GM18951 (cell line): Measurements from ENCODE around the gene GJC1.
"Not testable (repeated sequence)": the region's sequence is repeated elsewhere in the genome, so short reads cannot be mapped to it uniquely, and the experiment has no call there.

ENCODE experiments used
- POLR2A ChIP-seq: IDR thresholded peaks from 4 replicates; pipeline ENCODE4 v1.6.1; 2011; ENCODE audit warnings: mild to moderate bottlenecking; ENCODE audit not compliant: insufficient read length, insufficient read depth; ENCODE audit errors: extremely low read depth
- in situ Hi-C: fragments of 300-500 bp; cut with MboI; formaldehyde crosslinking; loops from one replicate; pipeline ENCODE4 v1.12.0; 2022; ENCODE audit warnings: low sequenced_read_pairs, mixed read lengths, inconsistent platforms; ENCODE audit not compliant: unreplicated experiment

GJC1 gene

GRCh38 chr17:44765965-44766364 lies 64.1 kb downstream of the GJC1 start:
- in situ Hi-C loops: no loop called here
- TF ChIP-seq POLR2A: no peak

DNA sequence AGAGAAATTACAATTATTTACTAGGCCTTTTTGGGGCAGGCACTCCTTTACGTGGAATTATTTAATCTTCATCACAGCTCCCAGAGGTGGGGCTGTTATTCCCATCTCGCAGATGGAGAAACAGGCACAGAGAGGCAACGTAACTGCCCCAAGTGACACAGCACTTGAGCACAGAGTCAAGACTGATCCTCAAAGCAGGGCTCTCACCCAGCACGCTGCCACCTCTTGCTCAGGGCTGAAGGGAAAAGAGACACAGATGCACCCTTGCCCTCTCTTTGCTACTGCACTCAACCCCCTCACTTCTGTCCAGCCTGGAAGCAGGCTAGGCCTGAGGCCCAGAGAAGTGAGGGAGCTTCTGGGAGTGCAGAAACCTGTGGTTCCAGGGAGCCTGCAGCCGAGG lies 66.9 kb downstream of the GJC1 start:
- TF ChIP-seq POLR2A: no peak
- in situ Hi-C loops: no loop called here

GRCh38 chr17:44761932-44762810 lies 67.9 kb downstream of the GJC1 start:
- TF ChIP-seq POLR2A: no peak
- in situ Hi-C loops: no loop called here

- in situ Hi-C loops: no loop called here
- no peak for TF ChIP-seq POLR2A
These were observed 69.4 kb downstream of the GJC1 start for GRCh38 chr17:44760474-44761308.

DNA sequence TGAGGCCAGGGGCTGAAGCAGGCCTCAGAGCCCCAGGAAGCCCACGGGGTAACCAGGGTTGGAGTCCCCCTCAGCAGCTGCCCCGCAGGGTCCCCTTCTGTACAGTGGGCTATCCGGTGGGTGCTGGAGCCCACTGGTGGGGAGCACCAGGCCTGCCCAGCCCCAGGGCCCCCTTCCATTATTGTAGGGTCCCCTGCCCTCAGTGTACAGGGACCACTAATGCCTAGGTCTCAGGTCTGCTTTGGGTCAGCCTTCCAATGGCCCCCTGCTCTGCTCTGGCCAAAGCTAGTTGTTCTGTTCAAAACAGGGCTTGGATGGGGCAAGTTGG lies 70.2 kb downstream of the GJC1 start:
- in situ Hi-C loops: no loop called here
- no peak for TF ChIP-seq POLR2A

GRCh38 chr17:44759086-44759915 lies 70.8 kb downstream of the GJC1 start:
- TF ChIP-seq POLR2A: no peak
- in situ Hi-C loops: no loop called here

DNA sequence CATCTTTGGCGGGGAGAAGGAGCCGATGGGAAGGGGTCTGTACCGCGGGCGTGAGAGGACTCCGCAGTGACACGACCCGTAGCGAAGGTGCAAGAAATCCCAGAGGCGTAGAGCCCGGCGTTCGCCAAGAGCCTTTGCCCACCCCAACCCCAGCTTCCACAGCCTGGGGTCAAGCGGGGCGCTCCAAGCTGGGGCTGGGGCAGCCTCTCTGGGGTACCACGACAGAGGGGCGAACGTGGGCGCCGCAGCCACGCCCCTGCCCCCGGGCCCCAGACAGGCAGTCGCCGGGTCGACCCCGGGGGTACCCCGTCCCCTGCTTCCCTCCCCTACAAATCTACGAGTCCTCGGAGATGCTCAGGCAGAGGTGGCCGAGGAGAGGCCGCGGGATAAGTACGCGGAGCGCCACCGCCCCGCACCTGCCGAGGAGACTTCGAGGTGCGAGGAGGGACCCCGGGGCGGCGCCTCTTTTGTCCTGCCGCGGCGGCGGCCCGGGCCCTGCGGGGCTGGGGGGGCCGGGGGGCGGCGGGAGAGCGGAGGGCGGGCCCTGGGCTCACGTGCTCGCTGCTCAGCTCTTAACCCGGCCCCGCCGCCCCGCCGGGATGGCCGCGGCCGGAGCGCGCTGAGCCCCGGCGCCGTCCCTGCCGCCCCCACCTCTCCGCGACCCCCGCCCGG lies 71.5 kb downstream of the GJC1 start, which contains the start of gene ADAM11:
Gene ADAM11, plus strand, starts transcription at position 575 of the 672 bp plus-strand sequence. CDS start 212 bp downstream, outside the sequence.
- TF ChIP-seq POLR2A: no peak
- in situ Hi-C loops: no loop called here

DNA sequence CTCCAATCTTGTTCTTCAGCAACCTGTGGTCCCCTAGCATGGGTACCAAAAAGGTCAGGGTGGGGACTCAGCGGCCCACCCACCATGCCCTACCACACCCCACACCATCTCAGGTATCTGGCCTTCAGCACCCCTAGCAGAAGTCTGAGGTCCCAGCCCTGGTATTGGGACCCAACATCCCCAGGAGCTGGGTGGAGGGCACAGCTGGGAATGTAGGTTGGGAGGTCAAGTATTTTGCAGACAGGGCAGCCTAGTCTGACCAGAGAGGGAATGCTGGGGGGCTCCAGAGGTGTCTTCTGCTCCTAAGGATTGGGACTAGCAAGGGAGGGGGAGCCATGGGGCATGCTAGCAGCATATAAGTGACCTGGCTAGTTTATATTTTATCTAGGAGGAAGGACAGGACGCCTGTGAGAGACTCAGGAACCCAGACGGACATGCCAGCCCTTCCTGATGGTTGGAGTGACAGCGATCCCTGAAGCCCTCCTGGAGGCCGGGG lies 72.1 kb downstream of the GJC1 start:
- no peak for TF ChIP-seq POLR2A
- in situ Hi-C loops: no loop called here

- in situ Hi-C loops: no loop called here
- TF ChIP-seq POLR2A: no peak
These were observed 72.8 kb downstream of the GJC1 start for GRCh38 chr17:44757045-44757917.

GRCh38 chr17:44755180-44755579 lies 74.9 kb downstream of the GJC1 start:
- in situ Hi-C loops: not testable (repeated sequence)

DNA sequence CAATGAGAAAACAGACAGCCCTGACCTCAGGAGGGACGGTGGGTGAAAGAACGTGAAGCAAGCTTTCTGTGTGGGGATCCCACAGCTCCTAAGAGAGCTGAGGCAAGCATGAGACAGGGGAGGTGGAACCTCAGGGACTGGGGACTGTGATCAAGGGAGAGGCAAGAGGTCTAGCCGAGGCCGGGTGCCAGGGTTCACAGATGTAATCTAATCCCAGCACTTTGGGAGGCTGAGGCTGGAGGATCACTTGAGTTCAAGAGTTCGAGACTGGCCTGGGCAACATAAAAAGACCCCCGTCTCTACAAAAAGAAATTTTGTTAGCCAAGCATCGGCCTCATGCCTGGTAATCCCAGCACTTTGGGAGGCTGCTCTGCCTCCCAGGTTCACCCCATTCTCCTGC lies 75.8 kb downstream of the GJC1 start:
- in situ Hi-C loops: no loop called here
- TF ChIP-seq POLR2A: no peak
